ENCODE measurements around the gene RBKS. TPM values are rescaled to one million over a fixed set of nuclear protein-coding genes. Genes with fewer than 3 reads are reported as not detected.

The RBKS gene
- total and polyA plus RNA-seq, 2 of the 13 experiments (the other 11 are each of a cell fraction or from before 2014, with no cell fraction given) = 7.7 to 8.3 TPM

DNA sequence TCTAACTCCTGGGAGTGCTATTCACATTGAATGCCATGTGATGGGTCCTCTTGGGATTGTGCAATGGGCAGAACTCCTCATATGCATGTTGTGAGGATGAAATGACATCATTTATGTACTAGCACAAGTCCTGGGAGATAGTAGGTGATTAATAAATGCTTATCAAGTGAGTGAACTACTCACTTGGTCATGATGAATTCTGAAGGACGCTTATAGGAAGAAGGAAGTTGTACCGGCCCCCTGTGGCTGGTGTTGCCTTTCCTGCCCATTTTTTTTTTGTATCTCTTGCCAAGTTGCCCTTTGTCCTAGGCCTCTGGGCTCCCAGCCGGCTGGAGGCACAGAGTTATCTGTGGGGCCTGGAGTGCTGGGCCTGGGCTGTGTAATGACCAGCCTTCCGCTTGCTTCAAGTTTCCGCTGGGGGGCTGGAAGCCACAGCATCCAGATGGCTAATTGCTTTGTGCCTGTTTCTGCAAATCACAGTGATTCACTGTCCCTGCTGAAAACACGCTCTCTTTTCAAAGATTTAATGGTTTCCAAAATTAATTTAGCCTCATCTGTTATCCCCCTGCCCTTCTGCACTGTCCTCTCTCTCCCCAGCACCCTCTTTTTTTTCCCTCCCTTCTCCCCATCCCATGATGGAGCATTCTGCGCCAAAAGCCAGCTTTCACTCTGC, 152.4 kb downstream of the RBKS start (continued):
- TF ChIP-seq ESRRA (CRISPR knock-in tag; IDR thresholded peaks at IDR 0.05; ENCODE audit: low read depth) (no peak), ADNP (CRISPR knock-in tag; IDR thresholded peaks at IDR 0.05) (peak; percentile 28; the same call in 1 of the 2 replicates), KAT8 (CRISPR knock-in tag; IDR thresholded peaks at IDR 0.05) (no peak), RFX3 (CRISPR knock-in tag; IDR thresholded peaks at IDR 0.05) (no peak), HHEX (CRISPR knock-in tag; IDR thresholded peaks at IDR 0.05) (peak; percentile 4; the same call in 1 of the 2 replicates), ZNF225 (CRISPR knock-in tag; IDR thresholded peaks at IDR 0.05) (no peak), BCL6 (CRISPR knock-in tag; IDR thresholded peaks at IDR 0.05) (peak; percentile 52), PCBP2 (optimal IDR thresholded peaks at IDR 0.05; ENCODE audit: low read depth, low read length, poor library complexity, severe bottlenecking) (no peak)
- TF ChIP-seq, protein P1, sequence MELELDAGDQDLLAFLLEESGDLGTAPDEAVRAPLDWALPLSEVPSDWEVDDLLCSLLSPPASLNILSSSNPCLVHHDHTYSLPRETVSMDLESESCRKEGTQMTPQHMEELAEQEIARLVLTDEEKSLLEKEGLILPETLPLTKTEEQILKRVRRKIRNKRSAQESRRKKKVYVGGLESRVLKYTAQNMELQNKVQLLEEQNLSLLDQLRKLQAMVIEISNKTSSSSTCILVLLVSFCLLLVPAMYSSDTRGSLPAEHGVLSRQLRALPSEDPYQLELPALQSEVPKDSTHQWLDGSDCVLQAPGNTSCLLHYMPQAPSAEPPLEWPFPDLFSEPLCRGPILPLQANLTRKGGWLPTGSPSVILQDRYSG (CRISPR knock-in tag; IDR thresholded peaks at IDR 0.05) = no peak
- TF ChIP-seq, protein P2, sequence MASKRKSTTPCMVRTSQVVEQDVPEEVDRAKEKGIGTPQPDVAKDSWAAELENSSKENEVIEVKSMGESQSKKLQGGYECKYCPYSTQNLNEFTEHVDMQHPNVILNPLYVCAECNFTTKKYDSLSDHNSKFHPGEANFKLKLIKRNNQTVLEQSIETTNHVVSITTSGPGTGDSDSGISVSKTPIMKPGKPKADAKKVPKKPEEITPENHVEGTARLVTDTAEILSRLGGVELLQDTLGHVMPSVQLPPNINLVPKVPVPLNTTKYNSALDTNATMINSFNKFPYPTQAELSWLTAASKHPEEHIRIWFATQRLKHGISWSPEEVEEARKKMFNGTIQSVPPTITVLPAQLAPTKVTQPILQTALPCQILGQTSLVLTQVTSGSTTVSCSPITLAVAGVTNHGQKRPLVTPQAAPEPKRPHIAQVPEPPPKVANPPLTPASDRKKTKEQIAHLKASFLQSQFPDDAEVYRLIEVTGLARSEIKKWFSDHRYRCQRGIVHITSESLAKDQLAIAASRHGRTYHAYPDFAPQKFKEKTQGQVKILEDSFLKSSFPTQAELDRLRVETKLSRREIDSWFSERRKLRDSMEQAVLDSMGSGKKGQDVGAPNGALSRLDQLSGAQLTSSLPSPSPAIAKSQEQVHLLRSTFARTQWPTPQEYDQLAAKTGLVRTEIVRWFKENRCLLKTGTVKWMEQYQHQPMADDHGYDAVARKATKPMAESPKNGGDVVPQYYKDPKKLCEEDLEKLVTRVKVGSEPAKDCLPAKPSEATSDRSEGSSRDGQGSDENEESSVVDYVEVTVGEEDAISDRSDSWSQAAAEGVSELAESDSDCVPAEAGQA (IDR thresholded peaks at IDR 0.05; ENCODE audit: low read depth) = 0 out of 2 replicates have a peak, but pooled peaks have one; percentile 8
- TF ChIP-seq, protein P2 (CRISPR knock-in tag; IDR thresholded peaks at IDR 0.05; ENCODE audit: borderline replicate concordance) = no peak
- TF ChIP-seq, protein P3, sequence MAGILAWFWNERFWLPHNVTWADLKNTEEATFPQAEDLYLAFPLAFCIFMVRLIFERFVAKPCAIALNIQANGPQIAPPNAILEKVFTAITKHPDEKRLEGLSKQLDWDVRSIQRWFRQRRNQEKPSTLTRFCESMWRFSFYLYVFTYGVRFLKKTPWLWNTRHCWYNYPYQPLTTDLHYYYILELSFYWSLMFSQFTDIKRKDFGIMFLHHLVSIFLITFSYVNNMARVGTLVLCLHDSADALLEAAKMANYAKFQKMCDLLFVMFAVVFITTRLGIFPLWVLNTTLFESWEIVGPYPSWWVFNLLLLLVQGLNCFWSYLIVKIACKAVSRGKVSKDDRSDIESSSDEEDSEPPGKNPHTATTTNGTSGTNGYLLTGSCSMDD (CRISPR knock-in tag; IDR thresholded peaks at IDR 0.05) = no peak
- TF ChIP-seq, protein P4, sequence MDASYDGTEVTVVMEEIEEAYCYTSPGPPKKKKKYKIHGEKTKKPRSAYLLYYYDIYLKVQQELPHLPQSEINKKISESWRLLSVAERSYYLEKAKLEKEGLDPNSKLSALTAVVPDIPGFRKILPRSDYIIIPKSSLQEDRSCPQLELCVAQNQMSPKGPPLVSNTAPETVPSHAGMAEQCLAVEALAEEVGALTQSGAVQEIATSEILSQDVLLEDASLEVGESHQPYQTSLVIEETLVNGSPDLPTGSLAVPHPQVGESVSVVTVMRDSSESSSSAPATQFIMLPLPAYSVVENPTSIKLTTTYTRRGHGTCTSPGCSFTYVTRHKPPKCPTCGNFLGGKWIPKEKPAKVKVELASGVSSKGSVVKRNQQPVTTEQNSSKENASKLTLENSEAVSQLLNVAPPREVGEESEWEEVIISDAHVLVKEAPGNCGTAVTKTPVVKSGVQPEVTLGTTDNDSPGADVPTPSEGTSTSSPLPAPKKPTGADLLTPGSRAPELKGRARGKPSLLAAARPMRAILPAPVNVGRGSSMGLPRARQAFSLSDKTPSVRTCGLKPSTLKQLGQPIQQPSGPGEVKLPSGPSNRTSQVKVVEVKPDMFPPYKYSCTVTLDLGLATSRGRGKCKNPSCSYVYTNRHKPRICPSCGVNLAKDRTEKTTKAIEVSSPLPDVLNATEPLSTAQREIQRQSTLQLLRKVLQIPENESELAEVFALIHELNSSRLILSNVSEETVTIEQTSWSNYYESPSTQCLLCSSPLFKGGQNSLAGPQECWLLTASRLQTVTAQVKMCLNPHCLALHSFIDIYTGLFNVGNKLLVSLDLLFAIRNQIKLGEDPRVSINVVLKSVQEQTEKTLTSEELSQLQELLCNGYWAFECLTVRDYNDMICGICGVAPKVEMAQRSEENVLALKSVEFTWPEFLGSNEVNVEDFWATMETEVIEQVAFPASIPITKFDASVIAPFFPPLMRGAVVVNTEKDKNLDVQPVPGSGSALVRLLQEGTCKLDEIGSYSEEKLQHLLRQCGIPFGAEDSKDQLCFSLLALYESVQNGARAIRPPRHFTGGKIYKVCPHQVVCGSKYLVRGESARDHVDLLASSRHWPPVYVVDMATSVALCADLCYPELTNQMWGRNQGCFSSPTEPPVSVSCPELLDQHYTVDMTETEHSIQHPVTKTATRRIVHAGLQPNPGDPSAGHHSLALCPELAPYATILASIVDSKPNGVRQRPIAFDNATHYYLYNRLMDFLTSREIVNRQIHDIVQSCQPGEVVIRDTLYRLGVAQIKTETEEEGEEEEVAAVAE (CRISPR knock-in tag; IDR thresholded peaks at IDR 0.05; ENCODE audit: borderline replicate concordance) = peak; percentile 14; the same call in 1 of the 2 replicates
- TF ChIP-seq, protein P5, sequence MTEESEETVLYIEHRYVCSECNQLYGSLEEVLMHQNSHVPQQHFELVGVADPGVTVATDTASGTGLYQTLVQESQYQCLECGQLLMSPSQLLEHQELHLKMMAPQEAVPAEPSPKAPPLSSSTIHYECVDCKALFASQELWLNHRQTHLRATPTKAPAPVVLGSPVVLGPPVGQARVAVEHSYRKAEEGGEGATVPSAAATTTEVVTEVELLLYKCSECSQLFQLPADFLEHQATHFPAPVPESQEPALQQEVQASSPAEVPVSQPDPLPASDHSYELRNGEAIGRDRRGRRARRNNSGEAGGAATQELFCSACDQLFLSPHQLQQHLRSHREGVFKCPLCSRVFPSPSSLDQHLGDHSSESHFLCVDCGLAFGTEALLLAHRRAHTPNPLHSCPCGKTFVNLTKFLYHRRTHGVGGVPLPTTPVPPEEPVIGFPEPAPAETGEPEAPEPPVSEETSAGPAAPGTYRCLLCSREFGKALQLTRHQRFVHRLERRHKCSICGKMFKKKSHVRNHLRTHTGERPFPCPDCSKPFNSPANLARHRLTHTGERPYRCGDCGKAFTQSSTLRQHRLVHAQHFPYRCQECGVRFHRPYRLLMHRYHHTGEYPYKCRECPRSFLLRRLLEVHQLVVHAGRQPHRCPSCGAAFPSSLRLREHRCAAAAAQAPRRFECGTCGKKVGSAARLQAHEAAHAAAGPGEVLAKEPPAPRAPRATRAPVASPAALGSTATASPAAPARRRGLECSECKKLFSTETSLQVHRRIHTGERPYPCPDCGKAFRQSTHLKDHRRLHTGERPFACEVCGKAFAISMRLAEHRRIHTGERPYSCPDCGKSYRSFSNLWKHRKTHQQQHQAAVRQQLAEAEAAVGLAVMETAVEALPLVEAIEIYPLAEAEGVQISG (CRISPR knock-in tag; IDR thresholded peaks at IDR 0.05) = peak; percentile 65; the same call in 1 of the 2 replicates

Measured in HepG2 (cell line).